Measurements from ENCODE around the gene LAMTOR2.
"Not testable (repeated sequence)": the region's sequence is repeated elsewhere in the genome, so short reads cannot be mapped to it uniquely, and the experiment has no call there.

LAMTOR2 gene

GRCh38 chr1:156033011-156033410, 21.6 kb upstream of the LAMTOR2 start:
- no peak for TF ChIP-seq CTCF (conservative IDR thresholded peaks at IDR 0.05)
- H3K27ac ChIP-seq, result no peak overlapping the region

- not testable (repeated sequence) for H3K27ac ChIP-seq
Observed at GRCh38 chr1:156034991-156035390, 19.6 kb upstream of the LAMTOR2 start.

GRCh38 chr1:156042828-156043227, 11.8 kb upstream of the LAMTOR2 start:
- TF ChIP-seq CTCF (conservative IDR thresholded peaks at IDR 0.05), result no peak
- no peak overlapping the region for H3K27ac ChIP-seq

GRCh38 chr1:156045076-156045475, 9.5 kb upstream of the LAMTOR2 start:
- no peak overlapping the region for H3K27ac ChIP-seq
- TF ChIP-seq CTCF (conservative IDR thresholded peaks at IDR 0.05), result no peak

GRCh38 chr1:156048663-156049258, 5.8 kb upstream of the LAMTOR2 start:
- no peak for TF ChIP-seq CTCF (conservative IDR thresholded peaks at IDR 0.05)
- no peak overlapping the region for H3K27ac ChIP-seq

- TF ChIP-seq CTCF (conservative IDR thresholded peaks at IDR 0.05), result no peak
- no peak overlapping the region for H3K27ac ChIP-seq
Observed at GRCh38 chr1:156050376-156050775, 4.2 kb upstream of the LAMTOR2 start.

GRCh38 chr1:156051011-156051725, 3.4 kb upstream of the LAMTOR2 start:
- no peak for TF ChIP-seq CTCF (conservative IDR thresholded peaks at IDR 0.05)
- no peak overlapping the region for H3K27ac ChIP-seq

Data from VCaP (cell line).